Measurements from ENCODE around the gene CD163.
"Not testable (repeated sequence)": the region's sequence is repeated elsewhere in the genome, so short reads cannot be mapped to it uniquely, and the experiment has no call there.

The CD163 gene

GRCh38 chr12:7503686-7504415 is at the start of gene CD163:
Gene CD163 (minus strand): TSS chr12:7503777. CDS start chr12:7503690, 87 bp downstream.
- DNase-seq, result no peak

- no peak for DNase-seq
Measured at GRCh38 chr12:7542813-7543212, 39.2 kb upstream of the CD163 start.

- no peak for DNase-seq
Measured at GRCh38 chr12:7542046-7542445, 38.5 kb upstream of the CD163 start.

- no peak for DNase-seq
Measured at GRCh38 chr12:7514416-7514815, 10.8 kb upstream of the CD163 start.

- no peak for DNase-seq
Measured at GRCh38 chr12:7512553-7512952, 9.0 kb upstream of the CD163 start.

- not testable (repeated sequence) for DNase-seq
Measured at GRCh38 chr12:7509793-7510470, 6.4 kb upstream of the CD163 start.

GRCh38 chr12:7502612-7503011 is 965 bp downstream of the CD163 start:
- no peak for DNase-seq

- no peak for DNase-seq
Measured at GRCh38 chr12:7501031-7501588, 2.5 kb downstream of the CD163 start.

- no peak for DNase-seq
Measured at GRCh38 chr12:7499636-7500035, 3.9 kb downstream of the CD163 start.

- no peak for DNase-seq
Measured at GRCh38 chr12:7498809-7499208, 4.8 kb downstream of the CD163 start.

GRCh38 chr12:7497661-7498060 is 5.9 kb downstream of the CD163 start:
- DNase-seq, result no peak

GRCh38 chr12:7496451-7496850 is 7.1 kb downstream of the CD163 start:
- no peak for DNase-seq

- no peak for DNase-seq
Measured at GRCh38 chr12:7495136-7495535, 8.4 kb downstream of the CD163 start.

- no peak for DNase-seq
Measured at GRCh38 chr12:7493006-7493405, 10.6 kb downstream of the CD163 start.

- DNase-seq, result no peak
Measured at GRCh38 chr12:7486512-7486911, 17.1 kb downstream of the CD163 start.

- DNase-seq, result no peak
Measured at GRCh38 chr12:7485095-7485494, 18.5 kb downstream of the CD163 start.

GRCh38 chr12:7483343-7483742 is 20.2 kb downstream of the CD163 start:
- DNase-seq, result no peak

- no peak for DNase-seq
Measured at GRCh38 chr12:7479771-7480170, 23.8 kb downstream of the CD163 start.

GRCh38 chr12:7472060-7472459 is 31.5 kb downstream of the CD163 start:
- DNase-seq, result no peak

GRCh38 chr12:7460375-7461259 is 43.0 kb downstream of the CD163 start:
- peak; percentile 40 for DNase-seq

- no peak for DNase-seq
Measured at GRCh38 chr12:7459973-7460372, 43.6 kb downstream of the CD163 start.

GRCh38 chr12:7451756-7452155 is 51.8 kb downstream of the CD163 start:
- DNase-seq, result no peak

- no peak for DNase-seq
Measured at GRCh38 chr12:7450667-7451066, 52.9 kb downstream of the CD163 start.
